Measurements from ENCODE around the gene LY6G6F.

- no peak for TF ChIP-seq CTCF (IDR thresholded peaks at IDR 0.05)
- TF ChIP-seq POLR2AphosphoS5 (IDR thresholded peaks at IDR 0.05; ENCODE audit: low read depth, low read length) = no peak
- no peak for TF ChIP-seq TAF1 (IDR thresholded peaks at IDR 0.05; ENCODE audit: borderline replicate concordance, low read depth, low read length)
- no peak for TF ChIP-seq MAX (IDR thresholded peaks at IDR 0.05; ENCODE audit: low read depth)
- TF ChIP-seq REST (IDR thresholded peaks at IDR 0.05; ENCODE audit: low read depth, low read length) = peak; percentile 94
- TF ChIP-seq CHD2 (IDR thresholded peaks at IDR 0.05; ENCODE audit: low read length, partially characterized antibody) = no peak
- TF ChIP-seq SMC3 (IDR thresholded peaks at IDR 0.05; ENCODE audit: low read depth, low read length) = no peak
Measured at GRCh38 chr6:31659649-31660380, 46.9 kb upstream of the LY6G6F start.
